Adrenal gland (tissue), 5 donors: Measurements from ENCODE around the gene RBM33.

Source experiments
- POLR2A ChIP-seq, 2 donors: fragments of 450-650 bp; IDR thresholded peaks; one replicate each; pipeline ENCODE4 v1.6.1; 2017; ENCODE audit warnings: antibody characterized with exemption in 2 of 2, mild to moderate bottlenecking in 2 of 2, moderate library complexity in 1 of 2
- TF ChIP-seq, protein P1 (sequence below), 6 experiments: fragments of 450-650 bp in 4 of 6; fragments of 200-600 bp in 2 of 6; sonication (generic) in 1 of 6; IDR thresholded peaks; 1 replicate in 5 of 6; 2 replicates in 1 of 6; pipeline versions ENCODE4 v1.5.1 to v1.8.0; 2016 to 2021; ENCODE audit warnings: antibody characterized with exemption in 6 of 6, mild to moderate bottlenecking in 2 of 6, moderate library complexity in 1 of 6
- donor health status: DM: no; HTN: no; CAD: no.

DNA sequence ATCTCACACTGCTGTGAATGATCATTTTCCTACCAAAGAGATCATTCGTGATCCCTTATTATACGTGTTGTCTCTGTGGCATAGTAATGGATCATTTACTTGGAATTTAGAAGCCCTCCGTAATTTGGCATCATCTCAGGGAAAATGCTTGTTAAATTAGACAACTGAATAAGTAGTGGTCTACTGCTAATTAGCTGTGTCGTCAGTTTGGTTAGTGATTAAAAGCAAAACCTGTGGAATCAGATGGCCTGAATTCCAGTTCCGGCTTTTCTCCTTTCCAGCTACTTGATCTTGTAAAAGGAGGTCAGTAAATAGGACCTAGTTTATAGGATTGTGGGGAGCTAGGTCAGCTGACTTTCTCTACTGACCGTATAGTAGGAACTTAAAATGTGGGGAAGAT, 65.6 kb downstream of the RBM33 start:
- TF ChIP-seq POLR2A (IDR thresholded peaks at IDR 0.05): no peak
- TF ChIP-seq, protein P1, sequence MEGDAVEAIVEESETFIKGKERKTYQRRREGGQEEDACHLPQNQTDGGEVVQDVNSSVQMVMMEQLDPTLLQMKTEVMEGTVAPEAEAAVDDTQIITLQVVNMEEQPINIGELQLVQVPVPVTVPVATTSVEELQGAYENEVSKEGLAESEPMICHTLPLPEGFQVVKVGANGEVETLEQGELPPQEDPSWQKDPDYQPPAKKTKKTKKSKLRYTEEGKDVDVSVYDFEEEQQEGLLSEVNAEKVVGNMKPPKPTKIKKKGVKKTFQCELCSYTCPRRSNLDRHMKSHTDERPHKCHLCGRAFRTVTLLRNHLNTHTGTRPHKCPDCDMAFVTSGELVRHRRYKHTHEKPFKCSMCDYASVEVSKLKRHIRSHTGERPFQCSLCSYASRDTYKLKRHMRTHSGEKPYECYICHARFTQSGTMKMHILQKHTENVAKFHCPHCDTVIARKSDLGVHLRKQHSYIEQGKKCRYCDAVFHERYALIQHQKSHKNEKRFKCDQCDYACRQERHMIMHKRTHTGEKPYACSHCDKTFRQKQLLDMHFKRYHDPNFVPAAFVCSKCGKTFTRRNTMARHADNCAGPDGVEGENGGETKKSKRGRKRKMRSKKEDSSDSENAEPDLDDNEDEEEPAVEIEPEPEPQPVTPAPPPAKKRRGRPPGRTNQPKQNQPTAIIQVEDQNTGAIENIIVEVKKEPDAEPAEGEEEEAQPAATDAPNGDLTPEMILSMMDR (IDR thresholded peaks at IDR 0.05): no peak
